Islet of Langerhans (tissue), 1 donor: Measurements from ENCODE around the gene DNAH7.

Experiments
- FAIRE-seq: peaks from one replicate; lab custom pipeline; 2011; peaks lifted over from hg19 to GRCh38; lab: Jason Lieb, UNC

The DNAH7 gene

DNA sequence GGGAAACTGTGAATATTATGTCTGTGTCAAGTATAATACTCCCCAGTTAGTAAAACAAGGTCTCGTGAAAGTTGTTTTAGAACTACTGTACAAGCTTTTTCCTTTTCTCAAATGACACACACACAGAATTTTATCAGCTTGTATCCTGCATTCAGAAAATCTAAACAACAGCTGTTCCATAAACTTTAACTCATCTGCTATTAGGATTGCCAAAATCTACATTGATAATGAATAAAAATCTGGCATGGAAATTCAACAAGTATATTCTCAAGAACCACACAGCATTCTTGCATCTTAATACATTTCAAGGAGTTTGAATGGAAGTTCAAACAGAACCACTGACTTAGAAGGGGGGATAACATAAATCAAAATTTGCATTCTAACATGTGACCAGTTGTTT lies 260.4 kb downstream of the DNAH7 start:
- FAIRE-seq = no peak

DNA sequence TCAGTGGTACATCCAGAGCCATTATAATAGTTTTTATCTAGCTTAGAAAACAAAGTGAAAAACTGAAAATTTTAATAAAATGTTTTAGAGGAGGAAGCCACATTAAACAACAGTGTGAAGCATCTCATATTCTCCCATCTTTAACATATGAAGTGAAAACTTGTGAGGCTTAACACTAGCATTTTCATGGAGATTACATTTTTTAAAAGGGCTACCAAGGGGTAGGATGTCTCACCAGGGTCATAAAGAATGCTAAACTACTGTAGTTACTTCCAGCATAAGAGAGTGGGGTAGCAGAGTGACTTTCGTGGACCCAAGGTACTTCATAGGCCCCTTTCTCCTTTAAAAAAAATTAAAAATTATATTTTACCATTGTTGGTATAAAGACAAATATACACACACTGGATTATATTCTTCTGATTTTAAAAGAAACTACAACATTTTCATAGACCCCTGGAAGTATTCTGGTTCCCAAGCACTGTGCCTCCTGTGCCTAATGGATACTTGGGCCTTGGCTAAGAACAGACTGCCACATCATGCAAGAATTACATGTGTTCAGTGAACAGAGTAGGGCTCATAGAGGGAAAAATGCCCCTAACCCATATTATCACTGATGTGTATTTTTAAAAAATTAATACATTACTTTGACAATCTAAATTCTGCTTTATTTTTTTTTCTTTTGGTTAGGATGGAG lies 263.2 kb downstream of the DNAH7 start:
- no peak for FAIRE-seq

DNA sequence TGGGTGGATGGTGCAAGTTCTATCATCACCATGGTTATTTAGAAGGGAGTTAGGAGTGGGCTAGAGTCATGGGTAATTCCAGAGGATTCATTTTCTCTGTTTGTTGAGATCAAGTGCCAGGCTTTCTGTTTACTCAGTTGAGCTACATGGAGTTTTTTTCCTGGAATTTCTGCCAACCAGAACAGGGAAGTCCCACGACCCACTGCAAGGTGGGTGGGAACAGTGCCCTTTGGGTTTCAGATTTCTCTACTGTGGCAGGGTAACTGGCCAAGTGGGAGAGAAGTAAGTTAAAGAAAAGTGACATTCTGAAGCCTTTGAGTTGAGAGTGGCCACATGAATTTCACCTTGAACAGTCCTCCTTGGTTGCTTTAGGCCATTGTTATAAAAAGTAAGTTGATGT lies 272.8 kb downstream of the DNAH7 start:
- FAIRE-seq = no peak

DNA sequence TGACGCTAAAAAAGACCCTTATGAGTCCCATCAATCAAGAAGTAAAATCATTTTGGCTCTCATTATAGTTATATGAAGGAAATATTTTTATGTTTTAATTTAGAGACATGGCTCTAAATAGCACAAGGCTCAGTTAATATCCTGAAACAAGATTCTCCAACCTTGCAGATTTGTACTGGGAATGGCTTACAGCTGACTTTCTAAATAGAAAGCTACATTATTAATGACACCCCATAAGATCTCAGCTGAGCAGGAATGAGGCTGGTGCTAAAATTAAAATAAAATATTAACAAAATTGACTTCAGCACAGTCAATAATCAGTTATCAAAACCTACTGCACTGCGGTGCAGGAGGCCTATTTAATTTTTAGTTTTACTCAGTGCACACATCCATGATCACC lies 274.8 kb downstream of the DNAH7 start:
- FAIRE-seq = no peak

DNA sequence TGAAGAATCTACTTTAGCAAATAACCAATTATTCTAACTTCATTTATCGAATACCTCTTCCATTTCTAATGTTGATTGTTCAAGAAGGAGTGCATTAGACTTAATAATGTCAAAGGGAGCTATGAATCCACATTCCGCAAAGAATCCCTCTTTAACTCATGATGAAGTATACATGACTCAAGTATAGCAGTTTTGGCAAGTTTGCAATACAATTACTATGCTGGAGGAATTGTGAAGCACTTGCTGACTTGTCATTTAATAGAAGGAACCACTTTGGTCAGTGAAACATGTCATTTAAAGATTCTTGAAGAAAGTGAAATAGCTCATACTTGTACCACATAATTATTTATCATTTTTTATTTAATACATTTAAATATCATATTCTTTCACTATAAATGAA lies 286.5 kb downstream of the DNAH7 start:
- FAIRE-seq = no peak

DNA sequence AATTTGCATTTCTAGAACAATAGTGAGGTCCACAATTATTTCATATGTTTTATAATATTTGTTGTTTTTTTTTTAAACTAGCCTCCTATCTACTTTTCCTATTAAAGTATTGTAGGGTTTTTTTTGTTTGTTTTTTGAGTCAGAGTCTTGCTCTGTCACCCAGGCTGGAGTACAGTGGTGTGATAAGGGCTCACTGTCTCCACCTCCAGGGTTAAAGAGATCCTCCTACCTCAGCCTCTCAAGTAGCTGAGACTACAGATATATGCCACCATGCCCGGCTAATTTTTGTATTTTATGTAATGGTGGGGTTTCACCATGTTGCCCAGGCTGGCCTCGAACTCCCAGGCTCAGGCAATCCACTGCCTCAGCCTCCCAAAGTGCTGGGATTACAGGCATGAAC lies 289.1 kb downstream of the DNAH7 start:
- FAIRE-seq = peak; percentile 68

DNA sequence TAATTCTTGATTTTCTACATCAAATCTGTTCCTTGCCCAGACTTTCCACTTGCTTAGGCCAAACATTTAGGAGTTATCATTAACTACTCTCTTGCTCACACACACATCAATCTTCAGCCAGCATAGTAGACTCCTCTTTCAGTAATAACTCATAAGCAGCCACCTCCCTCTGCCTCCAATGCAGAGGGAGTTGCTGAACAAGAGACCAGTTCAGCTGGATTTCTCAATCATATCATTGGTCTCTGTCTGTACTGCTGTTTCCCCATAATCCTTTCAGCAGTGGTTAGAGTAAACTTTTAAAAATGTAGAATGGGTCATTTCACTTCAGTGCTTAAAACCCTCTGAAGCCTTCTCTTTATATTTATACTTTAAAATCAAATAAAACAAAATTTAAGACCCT lies 298.7 kb downstream of the DNAH7 start:
- no peak for FAIRE-seq

DNA sequence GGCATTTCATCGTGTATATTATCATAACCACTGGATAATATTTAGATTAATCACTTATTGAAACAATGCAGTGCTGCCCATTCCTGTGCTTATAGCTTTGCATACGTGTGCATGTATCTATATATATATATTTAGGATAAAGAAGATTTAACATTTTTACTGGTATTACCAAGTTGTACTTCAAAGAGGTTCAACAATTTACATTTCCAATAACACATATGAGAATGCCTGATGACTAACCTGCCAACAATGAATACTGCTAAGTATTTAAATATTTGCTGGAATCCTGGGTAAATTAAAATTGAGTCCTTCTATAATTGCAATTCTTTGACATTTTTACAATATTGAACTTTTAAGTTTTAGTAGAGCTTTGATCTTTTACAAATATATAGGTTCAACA lies 300.2 kb downstream of the DNAH7 start:
- FAIRE-seq = no peak

DNA sequence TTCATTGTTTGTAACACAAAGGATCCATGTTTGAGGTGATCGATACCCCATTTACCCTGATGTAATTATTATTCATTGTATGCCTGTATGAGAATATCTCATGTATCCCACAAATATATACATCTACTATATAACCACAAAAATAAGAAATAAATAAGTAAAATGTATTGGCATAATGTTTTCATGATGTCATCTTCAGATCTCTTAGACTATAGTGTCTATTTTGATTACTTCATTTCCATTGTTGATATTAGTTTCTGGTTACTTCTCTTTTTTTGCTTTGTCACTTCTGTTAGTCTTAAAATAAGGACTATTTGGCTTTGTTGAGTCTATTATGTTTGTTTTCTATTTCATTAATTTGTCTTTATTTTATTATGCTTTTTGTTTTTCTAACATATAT lies 301.9 kb downstream of the DNAH7 start:
- no peak for FAIRE-seq

DNA sequence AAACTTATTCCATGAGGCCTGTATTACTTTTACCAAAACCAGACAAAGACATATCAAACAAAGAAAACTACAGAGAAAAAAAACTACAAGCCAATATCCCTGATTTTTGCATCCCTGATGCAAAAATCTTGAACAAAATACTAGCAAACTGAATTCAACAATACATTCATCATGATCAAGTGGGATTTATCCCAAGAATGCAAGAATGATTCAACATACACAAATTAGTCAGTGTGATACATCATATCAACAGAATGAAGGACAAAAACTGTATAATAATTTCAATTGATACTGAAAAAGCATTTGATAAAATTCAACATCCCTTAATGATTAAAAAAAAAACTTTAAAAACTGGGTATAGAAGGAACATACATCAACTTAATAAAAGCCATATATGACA lies 304.8 kb downstream of the DNAH7 start:
- no peak for FAIRE-seq

DNA sequence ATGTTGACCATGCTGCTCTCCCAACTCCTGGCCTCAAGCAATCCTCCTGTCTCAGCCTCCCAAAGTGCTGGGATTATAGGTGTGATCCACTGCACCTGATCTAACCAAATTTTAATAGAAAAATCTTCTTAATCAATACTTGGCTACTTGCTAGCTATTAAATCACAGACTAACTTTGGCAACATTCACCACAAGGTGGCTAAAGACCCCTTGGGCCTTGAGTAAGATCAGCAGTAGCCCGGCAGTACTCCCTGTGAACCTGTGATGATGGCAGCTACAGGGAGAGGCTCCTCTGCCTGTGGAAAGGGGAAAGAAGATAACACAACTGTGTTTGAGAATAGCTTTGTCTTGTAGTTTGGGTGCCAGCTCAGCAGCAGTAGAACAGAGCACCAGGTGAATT lies 308.8 kb downstream of the DNAH7 start:
- FAIRE-seq = no peak

DNA sequence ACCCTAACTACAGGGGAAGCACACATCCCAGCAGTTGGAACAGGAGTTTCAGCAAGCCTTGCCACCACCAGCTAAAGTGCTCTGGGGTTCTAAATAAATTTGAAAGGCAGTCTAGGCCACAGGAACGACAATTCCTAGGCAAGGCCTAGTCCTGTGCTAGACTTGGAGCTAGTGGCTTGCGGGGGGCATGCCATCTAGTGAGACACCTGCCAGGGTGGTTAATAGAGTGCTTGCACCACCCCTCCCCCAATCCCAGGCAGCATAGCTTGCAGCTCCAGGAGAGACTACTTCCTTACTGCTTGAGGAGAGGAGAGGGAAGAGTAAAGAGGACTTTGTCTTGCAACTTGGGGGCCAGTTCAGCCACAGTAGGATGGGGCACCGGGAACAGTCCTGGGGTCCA lies 309.8 kb downstream of the DNAH7 start:
- no peak for FAIRE-seq

DNA sequence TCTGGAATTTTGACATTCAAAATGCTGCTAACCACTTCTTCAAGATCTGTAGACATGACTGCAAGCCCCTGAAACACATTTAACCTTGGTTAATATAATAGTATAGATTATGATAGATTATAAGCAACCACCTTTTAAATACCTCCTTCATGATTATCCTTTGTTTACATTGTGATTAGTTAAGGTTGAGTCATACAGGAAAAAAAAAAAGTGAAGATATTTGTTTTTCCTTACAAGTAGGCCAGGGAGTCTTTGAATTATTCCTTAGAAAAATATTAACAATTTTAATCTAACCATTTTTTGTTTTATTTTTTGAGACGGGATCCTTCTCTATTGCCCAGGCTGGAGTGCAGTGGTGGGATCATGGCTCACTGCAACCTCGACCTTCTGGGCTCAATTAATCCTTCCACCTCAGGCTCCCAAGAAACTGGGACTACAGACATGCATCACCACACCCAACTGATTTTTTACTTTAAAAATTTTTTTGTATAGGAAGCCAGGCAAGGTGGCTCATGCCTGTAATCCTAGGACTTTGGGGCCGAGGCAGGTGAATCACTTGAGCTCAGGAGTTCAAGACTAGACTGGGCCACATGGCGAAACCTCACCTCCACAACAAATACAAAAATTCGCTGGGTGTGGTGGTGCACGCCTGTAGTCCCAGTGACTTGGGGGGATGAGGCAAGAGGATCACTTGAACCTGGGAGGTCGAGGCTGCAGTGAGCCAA lies 312.3 kb downstream of the DNAH7 start:
- FAIRE-seq = no peak

DNA sequence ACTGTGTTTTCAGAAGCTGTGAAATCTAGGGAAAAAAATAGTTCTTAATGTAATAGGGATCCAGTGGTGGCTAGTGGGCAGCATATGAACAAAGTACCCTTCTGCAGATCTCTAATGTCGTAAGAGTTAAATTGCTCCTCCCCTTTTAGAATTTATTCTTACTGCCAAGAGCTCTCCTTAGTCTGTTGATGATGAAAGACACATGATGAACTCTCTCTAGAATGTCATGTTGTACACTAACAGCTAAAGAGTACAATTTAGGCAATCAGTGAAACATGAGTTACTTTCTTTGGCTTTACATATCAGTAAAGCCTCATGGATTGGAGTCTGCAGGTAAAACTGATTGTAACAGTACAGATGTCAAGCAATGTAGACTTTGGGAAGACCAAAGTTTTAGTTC lies 327.4 kb downstream of the DNAH7 start:
- FAIRE-seq = no peak

DNA sequence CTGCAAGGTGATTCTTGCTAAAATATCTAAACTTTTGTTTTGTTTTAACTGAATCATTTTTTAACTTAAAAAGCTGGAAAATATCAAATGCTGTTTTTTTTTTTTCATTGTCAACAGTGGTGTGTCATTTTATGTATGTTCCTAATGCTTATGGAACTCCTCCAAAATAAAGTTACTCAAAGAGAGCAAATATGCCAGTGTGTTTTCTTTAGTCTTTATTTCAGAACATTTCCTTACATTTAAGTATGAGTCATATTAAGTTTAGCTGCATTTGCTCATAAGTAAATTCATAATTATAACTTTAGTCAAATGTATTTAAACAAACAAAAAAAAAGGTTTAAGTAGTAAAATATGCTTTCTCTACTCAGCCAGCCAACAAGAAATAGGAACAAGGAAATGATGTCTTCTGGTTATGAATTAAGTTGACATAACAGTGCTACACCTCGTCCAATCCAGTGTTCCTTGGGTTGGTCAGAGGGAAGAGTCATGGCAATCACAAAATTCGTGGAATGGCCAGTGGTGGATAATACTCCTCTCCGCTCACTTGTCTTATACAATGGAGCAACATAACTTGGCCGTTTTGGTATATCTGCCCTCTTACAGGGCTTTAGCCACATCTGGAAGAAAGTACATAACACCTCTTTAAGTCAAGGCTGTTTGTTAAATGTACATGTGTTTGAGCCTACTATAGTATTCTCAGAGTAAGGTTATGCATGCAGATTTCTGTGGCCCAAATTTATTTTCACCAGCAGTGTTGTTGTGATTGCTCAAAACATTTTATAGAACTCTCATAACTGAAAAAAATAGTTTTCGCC lies 330.9 kb downstream of the DNAH7 start:
- FAIRE-seq = no peak

DNA sequence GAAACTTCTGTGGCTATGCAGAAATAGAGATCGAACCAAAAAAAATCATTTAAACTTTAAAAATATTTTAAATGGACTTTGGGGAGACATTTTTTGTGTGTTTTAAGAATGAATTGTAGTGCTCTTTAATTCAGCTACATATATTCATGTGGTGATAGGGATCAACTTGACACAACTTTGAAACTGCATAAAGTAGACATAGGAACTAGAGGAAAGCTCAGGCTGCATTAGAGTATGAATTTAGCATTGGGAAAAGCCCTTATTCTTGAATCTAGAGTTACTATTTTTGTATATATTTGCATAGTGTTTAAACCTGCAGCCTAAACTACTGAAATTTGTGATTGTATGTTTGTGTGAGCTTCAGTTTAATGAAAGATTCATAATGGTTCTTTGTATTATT lies 333.3 kb downstream of the DNAH7 start:
- peak; percentile 51 for FAIRE-seq

DNA sequence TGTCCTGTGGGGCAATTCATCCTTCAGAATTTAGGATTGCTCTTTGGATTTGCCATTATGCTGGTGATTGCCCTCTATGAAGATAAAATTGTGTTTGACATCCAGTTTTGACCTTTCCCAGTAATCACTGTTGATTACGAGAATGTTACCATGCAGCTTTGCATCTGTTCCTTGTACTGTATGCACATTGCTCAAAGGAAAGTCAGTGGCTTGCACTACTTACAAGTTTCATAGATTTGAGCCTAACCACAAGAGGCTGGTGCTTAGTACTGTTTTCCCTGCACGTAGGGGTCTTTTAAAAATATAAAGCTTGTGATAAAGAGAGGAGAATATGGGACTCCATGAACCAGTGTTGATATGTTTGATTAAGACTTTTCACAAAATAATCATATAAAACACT lies 333.7 kb downstream of the DNAH7 start:
- no peak for FAIRE-seq

DNA sequence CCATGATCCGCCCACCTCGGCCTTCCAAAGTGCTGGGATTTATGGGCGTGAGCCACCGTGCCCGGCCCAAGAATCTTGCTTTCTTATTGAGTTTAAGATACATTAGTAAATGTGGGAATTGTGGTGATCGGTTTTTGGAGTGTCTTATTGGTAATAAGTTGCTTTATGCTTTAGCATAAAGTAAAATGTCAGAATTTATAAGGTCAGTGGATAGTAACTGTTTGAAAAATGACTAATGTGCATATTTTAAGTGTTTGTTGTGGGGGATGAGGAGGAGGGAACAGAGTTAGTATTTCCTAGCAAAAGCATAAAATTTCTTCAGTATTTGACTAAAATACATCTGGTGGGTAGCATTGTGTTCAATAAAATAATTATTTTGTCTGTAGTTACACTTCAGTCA lies 334.2 kb downstream of the DNAH7 start:
- FAIRE-seq = no peak

DNA sequence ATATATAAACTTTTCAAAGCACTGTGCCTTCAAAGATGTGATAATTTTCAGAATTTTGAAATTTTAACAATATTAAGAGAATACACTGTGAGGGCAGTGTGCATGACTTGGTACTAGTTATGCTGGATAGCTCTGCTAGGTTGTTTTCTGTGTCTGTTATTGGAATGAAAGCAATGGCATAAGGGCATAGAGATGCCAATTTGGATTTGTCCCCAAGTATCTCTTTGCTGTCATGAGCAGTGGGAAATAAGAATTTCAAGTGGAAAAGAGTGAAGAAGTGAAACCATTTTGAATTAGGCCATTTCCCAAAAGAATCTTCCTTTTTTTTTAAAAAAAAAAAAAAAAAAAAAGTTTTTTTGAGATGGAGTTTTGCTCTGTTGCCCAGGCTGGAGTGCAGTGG lies 334.8 kb downstream of the DNAH7 start:
- no peak for FAIRE-seq

DNA sequence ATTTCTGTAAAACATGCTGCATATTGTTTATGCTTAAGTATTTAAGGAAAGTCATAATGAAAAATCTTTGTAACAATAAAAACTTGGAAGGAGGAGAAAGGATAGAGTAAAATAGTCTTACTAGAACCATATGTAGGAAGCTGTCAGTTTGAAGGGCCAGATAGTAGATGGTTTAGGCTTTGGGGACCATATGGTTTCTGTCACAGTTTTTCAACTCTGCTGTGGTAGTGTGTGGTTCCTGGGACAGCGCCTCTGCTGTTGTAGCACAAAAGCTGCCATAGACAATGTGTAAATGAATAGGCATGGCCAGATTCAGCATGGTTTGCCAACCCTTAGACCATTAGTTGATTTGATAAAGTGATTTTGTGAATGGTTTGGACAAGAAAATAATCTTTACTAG lies 336.1 kb downstream of the DNAH7 start:
- no peak for FAIRE-seq

DNA sequence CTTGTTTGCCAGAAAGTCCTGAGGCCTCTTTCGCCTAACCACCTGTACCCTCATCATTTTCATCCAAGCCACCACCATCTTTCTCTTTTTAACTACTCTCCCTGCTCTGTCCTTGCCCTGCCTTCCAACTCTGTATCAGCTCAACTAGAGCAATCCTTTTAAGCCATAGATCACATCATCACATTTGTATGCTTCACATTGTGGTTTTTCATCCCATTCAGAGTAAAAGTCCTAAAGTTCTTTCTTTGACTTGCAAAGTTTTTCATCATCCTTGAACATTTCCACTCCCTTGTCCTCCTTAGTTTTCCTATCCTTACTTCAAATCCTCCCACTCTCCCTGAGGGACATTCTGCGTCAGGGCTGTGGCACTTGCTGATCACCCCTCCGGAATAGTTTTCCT lies 337.7 kb downstream of the DNAH7 start:
- no peak for FAIRE-seq

DNA sequence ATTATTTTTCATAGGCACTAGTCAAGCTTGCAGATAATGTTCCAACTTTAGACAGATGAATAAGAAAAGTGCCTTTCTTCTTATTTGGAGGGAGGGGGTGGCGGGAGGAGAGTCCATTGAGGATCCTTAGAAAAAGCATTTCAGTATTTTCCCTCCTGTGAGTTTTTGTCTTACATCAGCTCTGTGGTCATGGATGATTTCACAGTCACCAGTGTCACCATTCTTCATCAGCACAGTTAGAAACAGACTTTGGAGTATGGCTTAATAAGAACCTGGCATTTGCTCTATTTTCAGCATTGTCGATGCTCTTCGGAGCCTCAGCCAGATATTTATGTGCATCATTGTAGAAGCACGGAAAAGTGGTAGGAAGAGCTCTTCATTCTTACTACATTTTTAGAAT lies 341.5 kb downstream of the DNAH7 start:
- no peak for FAIRE-seq

DNA sequence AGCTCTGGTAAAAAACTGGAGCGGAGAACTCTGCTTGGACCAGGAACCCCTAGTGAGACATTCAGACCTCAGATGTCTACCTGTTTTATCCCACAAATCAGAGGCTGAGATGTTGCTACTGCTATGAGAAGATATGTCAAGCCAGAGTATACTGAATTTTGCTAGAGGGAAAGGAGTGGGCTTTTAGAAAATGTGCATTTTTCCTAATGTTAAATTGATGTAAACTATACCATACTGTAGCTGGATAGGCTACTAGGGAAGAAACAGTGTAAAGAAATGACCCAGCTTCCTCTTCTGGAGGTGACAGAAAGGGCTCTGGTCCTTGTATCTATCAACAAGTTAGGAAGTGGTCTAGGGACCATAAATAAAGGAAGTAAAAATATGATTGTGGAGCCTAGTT lies 346.6 kb downstream of the DNAH7 start:
- no peak for FAIRE-seq

DNA sequence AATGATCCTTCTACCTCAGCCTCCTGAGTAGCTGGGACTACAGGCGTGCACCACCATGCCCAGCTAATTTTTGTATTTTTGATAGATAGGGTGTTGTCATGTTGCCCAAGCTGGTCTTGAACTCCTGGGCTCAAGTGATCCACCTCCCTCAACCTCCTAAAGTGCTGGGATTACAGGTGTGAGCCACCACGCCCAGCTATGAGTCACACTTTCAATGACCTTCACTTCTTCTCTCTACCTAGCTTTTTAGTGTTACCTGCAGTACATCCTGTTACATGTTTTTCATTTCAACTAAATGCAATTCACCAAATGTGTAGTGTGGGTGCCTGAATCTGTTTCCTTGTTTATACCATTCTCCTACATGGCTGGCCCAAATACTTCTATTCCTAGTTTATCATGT lies 347.6 kb downstream of the DNAH7 start:
- no peak for FAIRE-seq
